Stimulated activated CD8-positive, alpha-beta memory T cell treated with anti-CD3 and anti-CD28 coated beads, Interleukin-7, amount 100 ng/mL, for 1 hour (primary cell): ENCODE data around the gene PSMA2.

ENCODE experiments used
- DNase-seq, 2 donors: peaks; one replicate each; pipeline ENCODE4 v3.0.0-alpha.2; 2020; ENCODE audit warnings: low read depth in 2 of 2

The PSMA2 gene

GRCh38 chr7:42940985-42941847 lies 9.2 kb upstream of the PSMA2 start:
- DNase-seq: peak; percentile 49 to 63

GRCh38 chr7:42939457-42940240 lies 7.7 kb upstream of the PSMA2 start:
- DNase-seq: no peak

GRCh38 chr7:42935861-42936260 lies 3.9 kb upstream of the PSMA2 start:
- no peak for DNase-seq

GRCh38 chr7:42934291-42934690 lies 2.3 kb upstream of the PSMA2 start:
- DNase-seq: no peak

- DNase-seq: no peak
These were observed 1.0 kb upstream of the PSMA2 start for GRCh38 chr7:42932811-42933591.

GRCh38 chr7:42931447-42931833 lies 534 bp downstream of the PSMA2 start:
- DNase-seq: no peak

DNA sequence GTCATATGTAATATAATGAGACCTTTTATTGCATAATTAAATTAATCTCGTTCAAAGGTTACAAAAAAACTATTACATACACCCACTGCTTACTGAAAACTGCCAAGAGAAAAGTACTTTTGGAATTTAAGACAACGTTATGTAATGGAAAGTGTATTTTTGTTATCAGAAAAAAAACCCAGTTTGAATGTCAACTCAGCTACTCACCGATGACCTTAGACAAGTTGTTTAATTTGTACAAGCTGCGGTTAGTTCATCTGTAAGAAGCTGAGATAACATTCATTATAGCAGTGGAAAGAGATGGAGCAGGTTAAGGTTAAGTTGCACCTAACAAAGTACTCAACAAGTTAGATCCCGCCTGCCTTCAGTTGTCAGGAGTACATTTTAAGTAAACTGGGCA lies 1.1 kb downstream of the PSMA2 start:
- no peak for DNase-seq

DNA sequence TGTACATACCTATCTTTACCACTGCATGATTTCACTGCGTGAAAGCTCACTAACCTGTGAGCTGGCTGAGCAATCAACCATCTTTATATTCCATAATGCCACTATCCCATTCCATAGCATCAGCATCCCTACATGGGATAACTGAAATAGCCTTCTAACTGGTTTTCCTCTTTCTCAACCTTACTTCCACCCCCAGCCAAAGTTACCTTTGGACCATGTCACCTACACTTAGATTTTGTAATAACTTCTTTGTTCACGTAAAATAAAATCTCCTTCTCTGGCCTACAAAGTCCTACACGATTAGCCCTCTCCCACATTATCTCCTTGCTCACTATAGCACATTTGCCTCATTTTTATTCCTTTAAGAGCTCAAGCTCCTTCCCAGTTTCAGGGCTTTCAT lies 2.5 kb downstream of the PSMA2 start:
- no peak for DNase-seq

DNA sequence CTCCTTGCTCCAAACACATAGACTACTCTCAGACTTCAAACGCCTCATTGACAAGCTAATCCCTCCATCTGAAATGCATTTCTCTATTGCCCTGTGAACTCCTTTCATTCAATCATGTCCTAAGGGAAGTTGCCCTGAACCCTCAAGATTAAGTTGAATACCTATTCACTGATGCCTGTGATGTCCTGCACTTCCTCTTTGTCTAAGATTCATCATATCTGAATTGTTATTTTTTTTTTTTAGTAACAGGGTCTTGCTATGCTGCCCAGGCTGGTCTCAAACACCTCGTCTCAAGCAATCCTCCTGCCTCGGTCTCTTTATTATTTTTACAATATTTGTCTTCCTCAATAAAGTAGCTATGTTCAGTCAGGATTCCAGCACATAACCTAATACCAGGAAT lies 3.2 kb downstream of the PSMA2 start:
- no peak for DNase-seq

GRCh38 chr7:42926204-42926603 lies 5.8 kb downstream of the PSMA2 start:
- DNase-seq: no peak

- no peak for DNase-seq
These were observed 6.3 kb downstream of the PSMA2 start for GRCh38 chr7:42925630-42926029.

DNA sequence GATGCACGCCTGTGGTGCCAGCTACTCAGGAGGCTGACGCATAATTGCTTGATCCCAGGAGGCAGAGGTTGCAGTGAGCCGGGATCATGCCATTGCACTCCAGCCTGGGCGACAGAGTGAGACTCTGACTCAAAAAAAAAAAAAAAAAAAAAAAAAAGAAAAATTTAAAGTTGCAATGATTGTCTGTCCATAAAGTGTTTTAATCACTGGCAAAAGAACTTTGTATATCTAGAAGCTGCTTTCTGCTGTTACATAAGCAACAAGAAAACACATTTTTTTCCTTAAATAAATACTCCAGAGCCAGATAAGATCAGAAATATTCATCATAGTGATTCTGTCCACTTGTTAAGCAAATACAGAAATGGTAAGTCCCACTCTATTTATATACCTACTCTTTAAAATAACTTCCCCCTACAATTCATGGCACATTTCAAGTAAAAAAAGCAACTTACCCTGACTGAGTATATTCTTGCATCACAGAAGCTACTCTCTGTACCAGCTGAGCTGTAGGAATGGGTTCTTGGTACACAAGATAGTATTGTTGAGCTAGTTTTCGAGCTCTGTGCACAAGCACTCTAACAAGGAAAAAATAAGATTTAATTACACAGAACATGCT lies 7.6 kb downstream of the PSMA2 start:
- no peak for DNase-seq

GRCh38 chr7:42922017-42922753 lies 9.8 kb downstream of the PSMA2 start:
- DNase-seq: no peak

- DNase-seq: no peak
These were observed 16.6 kb downstream of the PSMA2 start for GRCh38 chr7:42915356-42915755.

DNA sequence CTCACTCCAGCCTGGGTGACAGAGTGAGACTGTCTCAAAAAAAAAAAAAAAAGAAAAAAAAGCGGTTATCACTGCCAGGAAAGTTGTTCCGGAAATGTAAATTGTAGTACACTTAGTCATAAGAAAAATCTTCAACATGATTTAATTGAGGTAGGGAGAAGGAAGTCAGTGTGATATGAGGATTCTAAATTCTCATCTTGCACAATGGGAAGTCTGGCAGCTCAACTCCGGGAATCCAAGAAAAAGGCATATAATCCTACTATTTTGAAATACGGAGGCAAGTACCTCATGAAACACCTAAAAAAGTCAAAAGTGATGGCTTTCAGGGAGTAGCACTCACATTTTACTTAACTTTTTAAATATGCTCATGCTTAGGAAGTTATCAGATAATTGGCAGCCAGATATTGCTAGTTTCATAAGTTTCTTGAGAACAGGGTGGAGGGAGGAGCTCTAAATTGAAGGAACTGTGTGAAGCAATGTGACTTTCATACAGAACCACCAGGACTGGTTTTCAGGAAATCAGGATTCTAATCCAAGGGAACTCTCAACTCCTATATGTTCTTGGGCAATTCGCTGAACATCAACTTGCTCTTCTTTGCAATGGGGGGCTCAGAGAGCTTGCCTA lies 17.4 kb downstream of the PSMA2 start:
- DNase-seq: no peak

DNA sequence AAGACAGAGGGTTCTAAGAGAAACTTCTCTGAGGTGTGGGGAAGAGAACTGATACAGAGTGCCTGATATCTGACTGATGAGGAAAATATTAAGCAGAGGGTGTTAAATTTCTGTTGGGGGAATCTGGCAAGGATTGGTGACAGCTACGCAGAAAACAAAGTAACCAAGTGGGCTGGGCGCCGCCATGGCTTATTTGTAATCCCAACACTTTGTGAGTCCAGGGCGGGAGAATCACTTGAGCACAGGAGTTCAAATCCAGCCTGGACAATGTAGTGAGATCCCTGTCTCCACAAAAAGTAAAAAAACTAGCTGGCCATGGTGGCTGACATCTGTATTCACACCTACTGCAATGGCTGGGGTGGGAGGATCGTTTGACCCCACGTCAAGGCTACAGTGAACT lies 18.0 kb downstream of the PSMA2 start:
- no peak for DNase-seq

GRCh38 chr7:42913591-42913990 lies 18.4 kb downstream of the PSMA2 start:
- no peak for DNase-seq

DNA sequence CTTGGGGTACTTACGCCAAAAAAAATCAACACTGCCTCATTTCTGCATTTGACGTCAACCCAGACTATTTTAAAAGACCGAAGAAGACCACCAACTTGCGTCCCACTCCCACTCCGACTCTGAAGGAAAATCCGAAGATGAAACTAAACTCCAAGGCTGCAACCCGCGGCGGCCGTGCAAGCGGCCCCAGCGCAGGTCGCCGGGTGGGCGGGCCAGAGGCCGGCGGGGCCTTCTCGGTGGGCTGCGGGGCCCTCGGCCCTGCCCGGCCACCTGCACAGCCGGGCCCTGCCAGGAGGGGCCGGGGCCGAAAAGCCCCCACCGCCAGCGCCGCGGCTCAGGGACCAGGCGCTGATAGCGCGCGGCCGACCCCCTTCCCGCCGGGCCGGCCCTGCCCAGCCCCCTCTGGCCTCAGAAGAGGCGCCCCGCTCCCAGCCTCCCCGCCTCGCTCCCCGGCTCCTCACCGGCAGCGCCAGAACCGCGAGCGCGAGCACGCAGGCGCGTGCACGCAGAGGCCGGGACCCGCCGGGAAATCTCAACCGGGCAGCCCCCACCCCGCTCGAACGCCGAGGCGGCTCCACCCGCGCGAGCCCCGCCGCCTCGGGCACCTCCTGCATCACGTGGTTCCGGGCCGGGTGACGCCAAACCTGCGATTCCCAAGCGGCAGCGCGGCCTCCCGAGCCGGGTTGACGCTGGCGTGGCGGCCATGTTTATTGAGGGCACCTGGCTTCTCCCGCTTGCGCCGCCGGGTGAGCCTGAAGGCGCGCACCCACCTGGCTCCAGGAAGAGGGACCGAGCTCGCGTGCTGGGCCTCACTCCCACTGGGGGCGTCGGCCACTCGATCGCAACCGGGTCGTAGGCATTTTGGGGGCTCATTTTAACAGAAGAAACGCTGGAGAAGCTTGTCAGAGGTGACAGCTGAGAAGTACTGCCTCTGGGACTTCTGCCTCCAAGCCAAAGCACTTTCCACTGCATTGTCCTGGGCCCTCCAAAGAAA lies 20.2 kb downstream of the PSMA2 start, which contains the start of gene C7orf25:
Gene C7orf25, minus strand, starts transcription at position 617 of the 994 bp plus-strand sequence. CDS start 1,170 bp downstream, outside the sequence.
- peak; percentile 89 to 91 for DNase-seq

DNA sequence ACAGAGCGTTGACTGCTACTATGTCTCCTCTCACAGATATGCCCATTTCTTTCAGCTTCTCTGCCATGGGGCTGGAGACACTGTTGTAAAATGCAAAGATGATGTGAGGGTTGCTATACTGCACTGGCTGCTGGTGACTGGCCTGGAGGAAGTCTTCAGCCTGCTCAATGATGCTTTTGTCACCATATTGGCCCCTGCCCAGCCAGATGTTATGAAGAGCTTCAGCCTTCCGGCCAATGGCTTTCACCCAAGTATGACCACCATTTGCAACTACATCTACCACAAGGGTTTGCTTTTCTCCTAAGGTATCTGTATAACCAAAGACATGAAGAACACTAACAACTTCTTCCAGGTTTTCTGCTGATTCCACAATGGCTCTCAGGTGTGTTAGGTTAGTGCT lies 21.7 kb downstream of the PSMA2 start:
- no peak for DNase-seq
